HG02938 (cell line): Measurements from ENCODE around the gene PHF20.
"Not testable (repeated sequence)": the region's sequence is repeated elsewhere in the genome, so short reads cannot be mapped to it uniquely, and the experiment has no call there.

Experiments used
- ATAC-seq: cut with Tn5 transposase; IDR thresholded peaks from one replicate; pipeline ENCODE4 v1.9.1; 2021; ENCODE audit warnings: mild to moderate bottlenecking, moderate library complexity; ENCODE audit not compliant: unreplicated experiment

PHF20 gene

DNA sequence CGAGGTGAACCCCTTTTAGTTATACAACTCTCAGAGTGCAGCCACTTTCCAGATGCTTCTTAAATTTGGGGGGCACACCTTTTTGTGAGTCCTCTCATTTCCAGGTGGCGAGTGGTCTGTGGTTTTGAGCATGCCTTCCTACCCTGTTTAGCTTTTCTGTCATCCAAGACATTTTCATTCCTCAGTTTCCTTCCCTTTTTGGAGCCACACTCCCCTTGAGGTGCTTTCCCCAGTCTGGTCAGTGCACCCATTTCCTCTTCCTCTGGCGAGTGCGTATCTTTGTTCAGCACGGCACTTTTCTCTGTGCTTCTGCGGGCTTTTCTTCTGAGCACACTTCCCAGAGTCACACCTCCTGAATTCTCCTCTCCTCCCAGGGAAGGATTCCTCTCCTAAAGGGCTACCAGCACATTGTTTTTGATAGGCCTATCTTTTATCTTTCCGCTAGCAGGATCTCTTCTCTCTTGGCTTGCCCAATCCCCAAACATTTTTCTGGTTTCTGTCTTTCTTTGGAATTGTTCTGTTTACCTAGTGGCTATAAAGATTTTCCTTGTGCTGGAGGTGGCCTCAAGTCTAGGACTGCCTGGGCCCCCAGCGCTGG is 1.4 kb downstream of the PHF20 start:
- no peak for ATAC-seq

DNA sequence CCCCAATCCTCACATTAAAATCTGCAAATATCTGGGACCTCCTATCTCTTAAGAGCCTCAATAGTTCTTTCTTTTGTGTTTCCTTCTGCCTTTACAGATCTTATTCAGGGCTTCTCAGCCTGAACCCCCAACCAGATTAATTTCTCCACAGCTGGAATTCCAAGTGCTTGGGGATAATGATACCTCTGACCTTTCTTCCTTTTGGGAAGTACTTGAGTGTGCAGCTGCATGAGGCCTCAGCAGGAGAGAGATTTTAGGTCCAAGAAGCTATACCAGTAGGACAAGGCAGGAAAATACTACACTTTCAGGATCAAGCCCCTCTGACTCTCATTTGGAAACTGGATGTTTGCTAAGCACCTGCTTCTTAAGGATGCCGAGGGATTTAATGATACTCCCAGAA is 2.6 kb downstream of the PHF20 start:
- ATAC-seq = no peak

DNA sequence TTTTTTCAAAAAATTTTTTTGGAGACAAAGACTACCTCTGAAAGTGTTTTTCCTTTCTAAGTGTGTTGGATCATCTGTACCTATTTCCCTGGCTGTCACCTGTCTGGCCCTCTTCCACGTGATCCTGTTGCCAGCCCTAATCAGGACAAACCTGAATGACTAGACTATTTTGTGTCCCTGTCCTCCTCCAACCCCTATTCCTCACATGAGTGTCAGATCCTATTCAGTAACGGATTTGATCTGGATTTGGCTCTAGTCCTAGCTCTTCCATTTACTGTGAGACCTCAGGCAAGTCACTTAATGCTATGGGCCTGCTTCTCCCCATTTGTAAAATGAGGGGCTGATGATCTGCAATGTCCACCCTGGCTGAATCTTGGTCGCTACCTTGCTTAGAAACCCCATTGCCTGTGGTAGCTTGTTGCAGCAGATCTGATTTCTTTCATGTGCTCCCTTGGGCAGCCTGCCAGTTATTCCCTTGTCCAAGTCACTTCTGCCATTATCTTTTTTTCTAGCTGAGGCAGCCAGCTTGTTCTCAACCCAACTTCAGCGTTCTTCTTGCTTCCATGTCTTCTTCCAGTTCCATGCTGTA is 4.8 kb downstream of the PHF20 start:
- ATAC-seq = no peak

DNA sequence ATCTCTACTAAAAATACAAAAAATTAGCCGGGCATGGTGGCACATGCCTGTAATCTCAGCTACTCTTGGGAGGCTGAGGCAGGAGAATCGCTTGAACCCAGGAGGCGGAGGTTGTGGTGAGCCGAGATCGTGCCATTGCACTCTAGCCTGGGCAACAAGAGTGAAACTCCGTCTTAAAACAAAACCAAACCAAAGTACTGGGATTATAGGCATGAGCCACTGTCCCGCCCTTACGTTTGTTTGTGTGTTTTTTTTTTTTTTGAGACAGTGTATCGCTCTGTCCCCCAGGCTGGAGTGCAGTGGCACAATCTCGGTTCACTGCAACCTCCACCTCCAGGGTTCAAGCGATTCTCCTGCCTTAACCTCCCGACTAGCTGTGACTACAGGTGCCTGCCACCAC is 12.0 kb downstream of the PHF20 start:
- not testable (repeated sequence) for ATAC-seq

DNA sequence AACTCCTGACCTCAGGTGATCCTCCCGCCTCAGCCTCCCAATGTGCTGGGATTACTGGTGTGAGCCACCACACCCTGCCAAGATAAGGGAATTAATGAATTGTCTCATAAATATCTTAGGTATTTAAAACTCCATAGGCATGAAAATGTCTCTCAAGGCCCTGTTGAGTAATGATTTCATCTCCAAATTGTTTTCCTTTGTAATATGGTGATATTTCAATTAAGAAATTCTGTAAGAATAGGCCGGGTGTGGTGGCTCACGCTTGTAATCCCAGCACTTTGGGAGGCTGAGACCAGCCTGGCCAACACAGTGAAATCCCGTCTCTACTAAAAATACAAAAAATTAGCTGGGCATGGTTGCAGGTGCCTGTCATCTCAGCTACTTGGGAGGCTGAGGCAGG is 13.7 kb downstream of the PHF20 start:
- not testable (repeated sequence) for ATAC-seq

DNA sequence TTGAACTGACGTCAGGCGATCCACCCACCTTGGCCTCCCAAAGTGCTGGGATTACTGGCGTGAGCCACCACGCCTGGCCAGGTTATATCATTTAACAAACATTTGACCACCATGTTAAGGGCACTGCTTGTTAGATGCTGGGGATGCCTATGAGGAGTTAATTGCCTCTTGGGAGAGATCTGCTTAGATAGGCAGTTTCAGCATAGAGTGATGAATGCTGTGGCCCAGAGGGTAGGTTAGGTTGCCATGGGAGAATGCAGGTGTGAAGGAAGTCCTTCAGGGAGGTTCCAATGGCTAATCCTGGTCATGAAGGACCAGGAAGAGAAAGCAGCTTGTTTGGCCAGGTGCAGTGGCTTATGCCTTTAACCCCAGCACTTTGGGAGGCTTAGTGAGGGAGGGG is 17.0 kb downstream of the PHF20 start:
- ATAC-seq = no peak

DNA sequence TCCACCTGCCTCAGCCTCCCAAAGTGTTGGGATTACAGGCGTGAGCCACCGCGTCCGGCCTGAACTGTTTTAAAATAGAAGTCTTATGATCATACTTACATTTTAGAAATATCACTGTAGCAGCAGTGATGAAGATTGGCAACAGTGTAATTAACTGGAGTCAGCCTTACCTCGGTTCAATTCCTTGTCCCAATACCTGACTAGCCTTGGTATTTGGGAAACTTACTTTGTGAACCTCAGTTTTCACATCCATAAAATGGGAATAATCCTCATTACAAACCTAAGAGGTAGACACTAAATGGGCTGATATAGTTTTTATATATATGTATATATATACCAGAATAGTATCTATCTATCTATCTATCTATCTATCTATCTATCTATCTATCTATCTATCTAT is 19.3 kb downstream of the PHF20 start:
- no peak for ATAC-seq

DNA sequence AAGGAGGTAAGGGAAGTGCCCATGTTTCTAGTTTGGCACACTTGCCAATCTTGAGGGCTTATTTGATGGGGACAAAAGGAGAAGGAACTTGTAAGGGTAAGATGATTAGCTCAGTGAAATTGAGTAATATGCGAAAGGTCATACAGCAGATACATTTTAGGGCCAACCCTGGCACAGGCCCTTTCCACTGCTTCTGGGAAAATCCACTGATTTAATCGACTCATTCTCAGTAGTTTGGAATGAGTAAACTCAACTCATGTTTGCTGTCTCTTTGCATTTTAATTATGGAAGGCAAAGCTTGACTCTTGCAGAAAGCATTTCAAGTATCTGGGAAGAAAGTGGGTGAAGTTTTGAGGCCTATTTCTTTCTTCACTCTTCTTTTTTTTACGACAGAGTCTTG is 20.0 kb downstream of the PHF20 start:
- ATAC-seq = no peak

DNA sequence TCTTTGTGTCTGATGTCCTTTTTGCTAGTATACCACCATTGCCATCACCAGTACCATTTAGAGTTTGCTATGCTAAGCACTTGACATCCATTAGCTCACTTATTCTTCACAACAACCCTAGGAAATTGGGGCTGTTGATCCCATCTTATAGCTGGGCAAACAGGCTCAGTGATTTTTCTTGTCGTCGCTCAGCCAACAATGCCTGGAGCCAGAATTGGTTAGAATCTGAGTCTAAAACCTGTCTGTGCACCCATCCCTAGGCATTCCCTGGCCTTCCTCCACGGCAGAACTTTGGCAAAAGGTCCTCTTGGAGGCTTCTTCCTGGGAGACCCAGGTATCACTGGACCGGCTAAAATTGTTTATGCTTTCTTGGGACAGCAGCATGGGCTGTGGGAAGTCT is 20.9 kb downstream of the PHF20 start:
- no peak for ATAC-seq

DNA sequence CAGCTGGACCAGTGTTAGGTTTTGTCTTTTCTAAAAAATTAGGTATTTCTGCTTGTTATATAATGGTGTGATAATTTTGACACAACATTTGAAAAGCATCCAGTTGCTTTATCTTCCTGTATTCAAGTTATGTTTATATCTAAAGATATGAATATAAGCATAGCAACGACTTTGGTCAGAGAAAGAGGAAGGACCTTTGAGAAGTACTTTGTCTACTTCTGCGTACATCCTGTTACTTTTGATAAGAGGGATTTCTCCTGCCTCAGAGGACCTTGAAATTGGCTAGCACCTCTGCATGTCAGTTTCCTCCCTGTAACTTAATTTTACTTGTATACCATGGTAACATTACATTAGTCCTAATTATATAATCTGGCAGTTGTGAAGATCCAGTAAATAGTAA is 24.8 kb downstream of the PHF20 start:
- ATAC-seq = no peak

DNA sequence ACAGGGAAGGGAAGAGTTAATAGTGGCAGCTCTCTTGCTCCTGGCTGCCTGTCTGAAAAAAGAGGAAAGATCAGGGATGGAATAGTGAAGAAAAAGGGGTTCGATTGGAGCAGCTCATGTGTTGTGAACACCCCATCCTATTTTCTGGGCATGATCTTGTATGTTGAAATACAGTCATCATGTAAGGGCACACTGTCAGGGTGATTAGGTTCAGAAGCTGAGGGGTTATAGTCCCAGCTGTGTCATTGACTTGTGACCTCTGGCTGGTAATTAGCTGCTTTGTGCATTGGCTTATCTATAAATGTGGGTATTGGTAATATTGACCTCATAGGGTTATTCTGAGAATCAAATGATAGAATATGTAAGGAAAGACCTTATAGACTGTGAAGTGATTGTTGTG is 30.1 kb downstream of the PHF20 start:
- no peak for ATAC-seq

DNA sequence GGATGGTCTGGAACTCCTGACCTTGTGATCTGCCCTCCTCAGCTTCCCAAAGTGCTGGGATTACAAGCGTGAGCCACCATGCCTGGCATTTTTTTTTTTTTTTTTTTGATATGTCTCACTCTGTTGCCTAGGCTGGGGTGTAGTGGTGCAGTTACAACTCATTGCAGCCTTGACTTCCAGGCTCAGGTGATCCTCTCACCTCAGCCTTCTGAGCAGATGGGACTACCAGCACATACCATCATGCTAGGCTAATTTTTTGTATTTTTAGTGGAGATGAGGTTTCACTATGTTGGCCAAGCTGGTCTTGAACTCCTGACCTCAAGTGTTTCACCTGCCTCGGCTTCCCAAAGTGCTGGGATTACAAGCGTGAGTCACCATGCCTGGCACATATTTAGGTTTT is 34.3 kb downstream of the PHF20 start:
- ATAC-seq = no peak

DNA sequence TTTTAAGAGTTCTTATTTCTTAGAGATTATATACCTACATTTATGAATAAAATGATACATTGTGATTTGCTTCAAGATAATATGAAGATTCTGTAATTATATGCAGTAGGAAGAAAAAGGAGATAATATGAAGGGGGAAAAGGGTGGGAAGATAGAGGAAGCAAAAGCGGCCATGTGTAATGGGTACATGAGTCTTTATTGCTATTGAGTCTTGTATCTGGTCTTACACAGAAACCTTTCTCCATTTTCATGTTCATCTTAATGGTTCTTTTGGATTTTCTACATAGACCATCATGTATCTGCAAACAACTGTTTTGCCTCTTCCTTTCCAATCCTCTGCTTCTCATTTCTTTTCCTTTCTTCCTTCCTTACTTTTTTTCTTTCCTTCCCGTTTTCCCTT is 36.1 kb downstream of the PHF20 start:
- no peak for ATAC-seq

DNA sequence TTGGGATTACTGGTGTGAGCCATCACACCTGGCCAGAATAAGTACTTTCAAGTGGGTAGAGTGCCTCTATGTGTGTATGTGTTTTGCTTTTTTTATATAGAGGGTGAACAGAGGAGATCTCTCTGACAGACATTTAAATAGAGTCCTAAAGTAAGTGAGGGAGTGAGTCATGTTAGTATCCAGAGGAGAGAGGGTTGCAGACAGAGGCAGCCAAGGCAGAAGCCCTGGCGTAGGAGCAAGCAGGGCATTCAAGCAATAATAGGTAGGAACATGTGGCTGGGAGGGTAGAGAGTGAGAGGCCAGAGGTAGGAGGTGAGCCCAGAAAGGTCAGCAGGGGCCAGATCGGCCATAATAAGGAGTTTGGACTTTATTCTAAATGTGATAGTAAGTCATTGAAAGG is 48.9 kb downstream of the PHF20 start:
- ATAC-seq = no peak

DNA sequence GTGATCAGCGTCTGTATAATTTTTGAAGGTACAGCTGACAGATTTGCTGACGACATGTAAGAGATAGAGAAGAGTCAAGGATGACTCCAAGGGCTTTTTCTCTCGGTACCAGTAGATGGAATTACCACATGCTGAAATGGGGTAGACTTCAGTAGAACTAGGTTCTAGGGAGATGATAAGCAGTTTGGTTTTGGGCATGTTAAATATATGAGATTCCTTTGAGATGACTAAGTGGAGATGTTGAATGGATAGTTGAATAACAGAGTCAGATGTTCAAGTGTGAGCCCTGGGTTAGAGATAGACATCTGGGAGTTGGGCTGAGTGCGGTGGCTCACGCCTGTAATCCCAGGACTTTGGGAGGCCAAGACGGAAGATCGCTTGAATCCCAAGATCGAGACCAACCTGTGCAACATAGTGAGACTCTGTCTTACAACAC is 50.0 kb downstream of the PHF20 start:
- no peak for ATAC-seq

DNA sequence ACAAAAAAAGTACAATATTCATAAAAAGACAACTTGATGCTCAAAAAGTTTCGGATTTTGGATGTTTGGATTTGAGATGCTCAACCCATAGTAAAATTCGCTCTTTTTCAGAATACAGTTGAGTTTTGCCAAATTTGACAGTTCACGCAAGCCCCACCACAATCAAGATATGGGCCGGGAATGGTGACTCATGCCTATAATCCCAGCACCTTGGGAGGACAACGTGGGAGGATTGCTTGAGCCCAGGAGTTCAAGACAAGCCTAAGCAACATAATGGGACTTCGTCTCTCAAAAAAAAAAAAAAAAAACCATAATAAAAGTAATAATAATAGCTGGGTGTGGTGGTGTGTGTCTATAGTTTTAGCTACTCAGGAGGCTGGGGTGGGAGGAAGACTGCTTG is 51.3 kb downstream of the PHF20 start:
- ATAC-seq = no peak

DNA sequence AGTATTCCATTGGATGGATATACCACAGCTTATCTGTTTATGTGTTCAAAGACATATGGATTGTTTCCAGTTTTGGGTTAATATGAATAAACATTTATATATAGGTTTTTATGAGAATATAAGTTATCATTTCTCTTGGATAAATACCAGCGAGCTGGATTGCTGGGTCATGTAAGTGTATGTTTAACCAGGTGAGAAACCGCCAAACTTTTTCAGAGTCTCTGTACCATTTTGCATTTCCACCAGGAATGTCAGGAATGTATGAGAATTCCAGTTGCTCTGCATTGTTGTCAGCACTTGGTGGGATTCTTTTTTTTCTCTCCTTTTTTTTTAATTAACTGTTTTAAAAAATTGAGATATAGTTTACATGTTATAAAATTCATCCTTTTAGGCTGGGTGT is 52.1 kb downstream of the PHF20 start:
- no peak for ATAC-seq

DNA sequence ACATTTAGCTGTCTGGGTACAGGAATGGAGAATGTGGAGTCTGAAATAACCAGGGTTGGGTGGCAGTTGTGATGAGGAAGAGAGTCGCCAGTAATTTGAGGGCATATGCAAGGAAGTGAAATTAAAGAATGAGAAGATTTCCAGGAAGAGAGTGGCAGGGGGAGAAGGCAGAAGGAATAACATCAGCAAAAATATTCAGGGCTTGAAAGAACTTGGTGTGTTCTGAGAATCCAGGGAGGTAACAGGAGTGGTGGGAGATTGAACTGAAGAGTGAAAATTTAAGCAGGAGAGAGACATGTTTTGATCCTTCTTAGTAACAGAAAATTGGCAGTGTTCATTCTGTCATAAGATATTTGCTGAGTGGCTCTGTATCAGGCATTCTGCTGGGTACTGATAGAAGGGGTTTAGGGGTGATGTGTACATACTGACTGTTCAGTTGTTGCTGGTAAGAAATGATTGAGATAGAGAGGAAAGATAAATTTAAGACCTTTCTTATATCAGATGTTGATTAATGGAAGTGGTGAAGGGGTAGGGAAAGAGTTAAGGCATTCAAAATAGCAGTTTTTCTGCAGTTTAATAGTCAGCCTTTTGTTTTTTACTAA is 54.7 kb downstream of the PHF20 start:
- ATAC-seq = no peak

DNA sequence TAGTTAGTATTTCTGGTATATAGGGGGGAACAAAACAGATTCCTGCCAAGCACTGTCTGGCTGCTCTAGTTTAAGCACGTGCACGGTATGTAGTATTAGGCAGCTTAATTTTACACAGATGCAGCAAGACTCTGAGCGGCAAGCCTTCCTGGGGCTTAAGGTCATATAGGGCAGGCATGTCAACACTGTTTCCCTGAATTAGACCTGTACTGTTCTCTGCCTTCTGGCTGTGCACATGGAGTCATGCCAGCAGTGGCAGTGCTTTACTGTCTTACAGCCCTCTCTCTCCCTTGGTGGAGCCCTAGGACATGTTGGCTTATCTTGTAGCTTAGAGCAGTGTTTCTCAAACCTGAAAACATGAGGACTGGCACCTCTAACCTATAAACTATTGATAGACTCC is 56.6 kb downstream of the PHF20 start:
- ATAC-seq = no peak

DNA sequence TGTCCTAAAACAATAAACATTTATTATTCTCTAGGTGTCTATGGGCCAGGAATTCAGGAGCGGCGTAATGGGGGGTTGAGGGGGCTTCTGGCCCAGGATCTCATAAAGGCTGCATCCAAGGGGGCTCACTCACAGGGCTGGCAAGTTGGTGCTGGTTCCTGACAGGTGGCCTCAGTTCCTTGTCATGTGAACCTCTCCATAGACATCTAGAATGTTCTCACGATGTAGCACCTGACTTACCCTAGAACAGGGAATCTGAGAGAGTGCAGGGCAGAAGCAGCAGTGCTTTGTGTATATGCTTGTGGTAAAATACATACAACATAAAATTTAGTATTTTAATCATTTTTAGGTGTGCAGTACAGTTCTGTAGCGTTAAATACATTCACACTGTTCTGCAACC is 57.1 kb downstream of the PHF20 start:
- ATAC-seq = no peak

DNA sequence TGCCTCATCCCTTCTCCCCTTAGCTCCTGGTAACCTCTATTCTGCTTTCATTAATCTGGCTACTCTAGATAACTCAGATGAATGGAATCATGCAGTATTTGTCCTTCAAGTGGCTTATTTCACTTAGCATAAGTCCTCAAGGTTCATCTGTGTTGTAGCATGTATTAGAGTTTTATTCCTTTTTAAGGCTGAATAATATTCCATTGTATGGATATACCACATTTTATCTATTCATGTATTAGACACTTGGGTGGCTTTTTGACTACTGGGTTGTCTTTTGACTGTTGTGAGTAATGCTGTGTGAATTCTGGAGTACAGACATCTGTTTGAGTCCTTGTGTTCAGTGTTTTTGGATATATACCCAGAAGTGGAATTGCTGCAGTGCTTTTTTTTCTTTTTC is 58.4 kb downstream of the PHF20 start:
- ATAC-seq = no peak

DNA sequence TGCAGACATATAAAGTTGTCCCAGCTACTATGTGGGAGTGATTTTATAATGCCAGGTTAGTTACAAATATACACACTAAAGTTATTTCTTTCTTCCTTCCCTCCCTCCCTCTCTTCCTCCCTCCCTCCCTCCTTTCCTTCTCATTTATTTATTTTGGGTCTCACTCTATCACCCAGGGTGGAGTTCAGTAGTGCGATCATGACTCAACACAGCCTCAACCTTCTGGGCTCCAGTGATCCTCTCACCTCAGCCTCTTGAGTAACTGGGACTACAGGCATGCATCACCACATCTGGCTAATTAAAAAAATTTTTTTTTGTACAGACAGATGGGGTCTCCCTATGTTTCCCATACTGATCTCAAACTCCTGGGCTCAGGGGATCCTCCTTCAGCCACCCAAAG is 59.2 kb downstream of the PHF20 start:
- ATAC-seq = no peak

DNA sequence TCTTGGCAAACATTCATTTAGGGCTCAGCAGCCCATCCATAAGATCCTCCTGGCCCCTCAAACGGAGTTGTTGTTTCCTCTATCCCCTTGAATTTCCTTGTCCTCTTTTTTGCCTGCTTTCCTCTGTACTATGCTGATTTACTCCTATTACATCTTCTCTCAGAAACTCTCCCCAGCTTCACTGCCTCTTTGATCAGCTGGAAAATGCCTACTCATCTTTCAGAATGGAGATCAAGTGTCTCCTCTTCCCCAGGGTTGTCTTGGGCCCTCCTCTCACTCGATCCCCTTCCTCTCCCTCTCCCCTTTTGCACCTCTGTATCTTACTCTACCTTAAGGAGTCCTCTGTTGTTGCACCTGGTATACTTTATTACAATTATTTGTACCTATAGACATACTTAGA is 60.2 kb downstream of the PHF20 start:
- no peak for ATAC-seq
